NCI-H2171 (cell line): ENCODE results near the gene MYLK2.

Source experiments
- DNase-seq: peaks from one replicate; lab custom pipeline; 2025; lab: John Stamatoyannopoulos, UW

MYLK2 gene

GRCh38 chr20:31856516-31856915, 37.4 kb downstream of the MYLK2 start:
- DNase-seq: no peak

- no peak for DNase-seq
Observed at GRCh38 chr20:31857861-31858759, 39.0 kb downstream of the MYLK2 start.

GRCh38 chr20:31858760-31859083, 39.6 kb downstream of the MYLK2 start:
- no peak for DNase-seq

- DNase-seq: no peak
Observed at GRCh38 chr20:31859266-31859997, 40.3 kb downstream of the MYLK2 start.

GRCh38 chr20:31859998-31860380, 40.8 kb downstream of the MYLK2 start:
- no peak for DNase-seq

GRCh38 chr20:31860390-31861134, 41.4 kb downstream of the MYLK2 start:
- DNase-seq: no peak

GRCh38 chr20:31861135-31861384, 41.9 kb downstream of the MYLK2 start:
- no peak for DNase-seq

- DNase-seq: peak; percentile 90
Observed at GRCh38 chr20:31861385-31862156, 42.4 kb downstream of the MYLK2 start.

- no peak for DNase-seq
Observed at GRCh38 chr20:31862157-31862470, 43.0 kb downstream of the MYLK2 start.

- peak; percentile 33 for DNase-seq
Observed at GRCh38 chr20:31862506-31862905, 43.4 kb downstream of the MYLK2 start.

GRCh38 chr20:31863296-31864085, 44.3 kb downstream of the MYLK2 start:
- no peak for DNase-seq

- no peak for DNase-seq
Observed at GRCh38 chr20:31864521-31865400, 45.6 kb downstream of the MYLK2 start.

GRCh38 chr20:31866221-31866620, 47.1 kb downstream of the MYLK2 start:
- DNase-seq: no peak

- DNase-seq: no peak
Observed at GRCh38 chr20:31868853-31869672, 49.9 kb downstream of the MYLK2 start.

- DNase-seq: no peak
Observed at GRCh38 chr20:31869673-31869941, 50.5 kb downstream of the MYLK2 start.

- DNase-seq: no peak
Observed at GRCh38 chr20:31869942-31870725, 51.0 kb downstream of the MYLK2 start, which contains the start of the genes DUSP15 and TTLL9. Gene DUSP15 (minus strand): TSS chr20:31870527. CDS start chr20:31870337, 190 bp downstream. Gene TTLL9 (plus strand): TSS chr20:31870634. CDS start chr20:31871127, 493 bp downstream.

- DNase-seq: no peak
Observed at GRCh38 chr20:31870726-31871617, 51.8 kb downstream of the MYLK2 start.

GRCh38 chr20:31871618-31871954, 52.4 kb downstream of the MYLK2 start:
- DNase-seq: no peak
